Keratinocyte (primary cell): Measurements from ENCODE around the gene SCARF2. TPM values are rescaled to one million over a fixed set of nuclear protein-coding genes. Genes with fewer than 3 reads are reported as not detected.

Experiments used
- DNase-seq: peaks from one replicate; pipeline ENCODE4 v3.0.0-alpha.2; 2011; ENCODE audit warnings: low read depth, missing footprints, low spot score
- FAIRE-seq: peaks from 2 replicates; lab custom pipeline; 2011; peaks lifted over from hg19 to GRCh38; lab: Jason Lieb, UNC
- H2AFZ ChIP-seq: 2 replicates; pipeline ENCODE4 v1.6.0; 2012; ENCODE audit warnings: low read length, control low read depth, inconsistent platforms; ENCODE audit not compliant: control insufficient read depth
- H3K27ac ChIP-seq: 2 replicates; pipeline ENCODE4 v1.5.1; 2011; ENCODE audit warnings: low read length; ENCODE audit not compliant: control insufficient read depth, insufficient read depth
- H3K27me3 ChIP-seq: 3 replicates; pipeline ENCODE4 v1.6.0; 2011; ENCODE audit warnings: low read length; ENCODE audit not compliant: control insufficient read depth, insufficient read depth; ENCODE audit errors: extremely low read depth
- H3K36me3 ChIP-seq, 2 experiments: 2 replicates in 1 of 2; 3 replicates in 1 of 2; pipeline ENCODE4 v1.5.1; 2011; ENCODE audit warnings: low read length in 2 of 2, mild to moderate bottlenecking in 1 of 2; ENCODE audit not compliant: control insufficient read depth in 2 of 2, insufficient read depth in 2 of 2; ENCODE audit errors: extremely low read depth in 1 of 2
- H3K4me1 ChIP-seq: 3 replicates; pipeline ENCODE4 v1.5.1; 2011; ENCODE audit warnings: low read length; ENCODE audit not compliant: control insufficient read depth, insufficient read depth; ENCODE audit errors: extremely low read depth
- H3K4me2 ChIP-seq: 3 replicates; pipeline ENCODE4 v1.6.0; 2011; ENCODE audit warnings: low read depth, low read length; ENCODE audit not compliant: control insufficient read depth, insufficient read depth; ENCODE audit errors: extremely low read depth
- H3K4me3 ChIP-seq, 3 experiments: fragments of 200-600 bp in 1 of 3; sonication (generic) in 1 of 3; 2 replicates in 2 of 3; 3 replicates in 1 of 3; pipeline ENCODE4 v1.5.1; 2011 to 2016; ENCODE audit warnings: low read length in 3 of 3, mild to moderate bottlenecking in 3 of 3, control low read depth in 2 of 3, inconsistent platforms in 1 of 3, low read depth in 1 of 3, mixed read lengths in 1 of 3, mixed run types in 1 of 3, moderate library complexity in 1 of 3; ENCODE audit not compliant: control insufficient read depth in 2 of 3, insufficient read depth in 2 of 3; ENCODE audit errors: extremely low read depth in 1 of 3
- H3K79me2 ChIP-seq: 2 replicates; pipeline ENCODE4 v1.6.0; 2012; ENCODE audit warnings: low read length; ENCODE audit not compliant: control insufficient read depth, insufficient read depth
- H3K9ac ChIP-seq: 3 replicates; pipeline ENCODE4 v1.6.0; 2011; ENCODE audit warnings: low read length; ENCODE audit not compliant: control insufficient read depth, insufficient read depth; ENCODE audit errors: extremely low read depth
- H3K9me1 ChIP-seq: 3 replicates; pipeline ENCODE4 v1.6.0; 2011; ENCODE audit warnings: low read length; ENCODE audit not compliant: control insufficient read depth, insufficient read depth; ENCODE audit errors: extremely low read depth
- H3K9me3 ChIP-seq: 2 replicates; pipeline ENCODE4 v1.5.1; 2012; ENCODE audit warnings: low read depth, low read length; ENCODE audit not compliant: control insufficient read depth
- H4K20me1 ChIP-seq: 3 replicates; pipeline ENCODE4 v1.6.0; 2011; ENCODE audit warnings: low read length; ENCODE audit not compliant: control insufficient read depth, insufficient read depth; ENCODE audit errors: extremely low read depth
- CTCF ChIP-seq, 3 experiments: IDR thresholded peaks in 1 of 3; conservative IDR thresholded peaks in 1 of 3; optimal IDR thresholded peaks in 1 of 3; 2 replicates in 2 of 3; 3 replicates in 1 of 3; pipeline versions ENCODE3 to v1.5.1; 2011; ENCODE audit warnings: low read length in 3 of 3, mild to moderate bottlenecking in 3 of 3, moderate library complexity in 2 of 3, control low read depth in 1 of 3, inconsistent platforms in 1 of 3; ENCODE audit not compliant: insufficient read depth in 2 of 3; ENCODE audit errors: extremely low read depth in 1 of 3
- EZH2 ChIP-seq: IDR thresholded peaks from one replicate; pipeline ENCODE4 v1.6.1; 2012; ENCODE audit warnings: inconsistent platforms, mild to moderate bottlenecking, low read length, moderate library complexity
- dilution Hi-C: fragments of 300-500 bp; cut with MboI; formaldehyde crosslinking; loops from one replicate; pipeline ENCODE4 v1.7.0; 2020; ENCODE audit warnings: low sequenced_read_pairs; ENCODE audit not compliant: extremely low pct_ligation_motif_present
- polyA plus RNA-seq, 5 experiments: library from polyadenylated mRNA; depleted of rRNA in 3 of 5; stranded (reverse) in 3 of 5; stranded (forward) in 1 of 5; unstranded in 1 of 5; fragments of >200 nt; gene quantifications; 1 replicate in 1 of 5; 2 replicates in 3 of 5; 3 replicates in 1 of 5; pipeline versions ENCODE4 v1.2.1 to v1.2.3, GENCODE V29; 2011 to 2012; ENCODE audit warnings: missing spikeins in 2 of 5, low read depth in 1 of 5, low replicate concordance in 1 of 5

Gene SCARF2
- polyA plus RNA-seq, 1 donor (not counting 4 experiments of a cell fraction or from before 2014, with no cell fraction given) = 0.05 TPM

- Histone ChIP-seq H3K27me3 (peaks cover 5% of the 10 kb centered on the region), H2AFZ (no peak overlapping the region), H4K20me1 (no peaks in the 10 kb centered on the region), H3K4me2 (no peak overlapping the region), H3K27ac (no peak overlapping the region), H3K9ac (no peak overlapping the region), H3K4me1 (no peaks in the 10 kb centered on the region), H3K4me3 (no peak overlapping the region), H3K79me2 (no peaks in the 10 kb centered on the region), H3K36me3 (no peaks in the 10 kb centered on the region), H3K9me1 (no peaks in the 10 kb centered on the region), H3K9me3 (no peaks in the 10 kb centered on the region)
- dilution Hi-C loops = no loop called here
- DNase-seq = no peak
- TF ChIP-seq CTCF (optimal IDR thresholded peaks at IDR 0.05 in 1 of 3, IDR thresholded peaks at IDR 0.05 in 1 of 3, conservative IDR thresholded peaks at IDR 0.05 in 1 of 3; ENCODE audit: extremely low read depth in 1 of 3, insufficient read depth in 2 of 3, low read length in 3 of 3) (no peak), EZH2 (no peak)
- no peak for FAIRE-seq
Observed at GRCh38 chr22:20389288-20389687, 48.3 kb downstream of the SCARF2 start.

GRCh38 chr22:20388200-20388599 is 49.4 kb downstream of the SCARF2 start:
- dilution Hi-C loops = no loop called here
- H2AFZ ChIP-seq = no peak overlapping the region
- H4K20me1 ChIP-seq = no peaks in the 10 kb centered on the region
- FAIRE-seq (no peak), DNase-seq (no peak)
- H3K79me2 ChIP-seq = no peaks in the 10 kb centered on the region
- H3K27me3 ChIP-seq = peaks cover 5% of the 10 kb centered on the region
- H3K4me2 ChIP-seq = no peak overlapping the region
- H3K27ac ChIP-seq = no peak overlapping the region
- TF ChIP-seq CTCF (optimal IDR thresholded peaks at IDR 0.05 in 1 of 3, IDR thresholded peaks at IDR 0.05 in 1 of 3, conservative IDR thresholded peaks at IDR 0.05 in 1 of 3; ENCODE audit: extremely low read depth in 1 of 3, insufficient read depth in 2 of 3, low read length in 3 of 3) (no peak), EZH2 (no peak)
- no peak overlapping the region for H3K9ac ChIP-seq
- H3K4me1 ChIP-seq = no peaks in the 10 kb centered on the region
- H3K9me1 ChIP-seq = no peaks in the 10 kb centered on the region
- no peaks in the 10 kb centered on the region for H3K36me3 ChIP-seq
- H3K9me3 ChIP-seq = no peaks in the 10 kb centered on the region
- H3K4me3 ChIP-seq = no peak overlapping the region
